Omental fat pad (tissue), 4 donors: ENCODE data around the gene FKRP. TPM values are rescaled to one million over a fixed set of nuclear protein-coding genes. Genes with fewer than 3 reads are reported as not detected.
A peak's percentile ranks its signal among the peaks of the same experiment; 100 is the strongest.

Experiments
- ATAC-seq: fragments of 150-250 bp; one replicate; pipeline ENCODE4 v1.9.1; 2016; ENCODE audit warnings: mild to moderate bottlenecking, moderate library complexity; ENCODE audit not compliant: low FRiP score
- DNase-seq: peaks from one replicate; pipeline ENCODE4 v3.0.0-alpha.2; 2019; ENCODE audit warnings: low spot score
- CTCF ChIP-seq, 3 donors: fragments of 450-650 bp; IDR thresholded peaks; one replicate each; pipeline ENCODE4 v1.5.1; 2016 to 2017; ENCODE audit warnings: antibody characterized with exemption in 3 of 3, mild to moderate bottlenecking in 3 of 3, moderate library complexity in 2 of 3
- total RNA-seq, 4 donors: library from RNA; depleted of rRNA; stranded (reverse); fragments of >200 nt; gene quantifications; one replicate each; pipeline ENCODE4 v1.1.0, GENCODE V29; 2016

The FKRP gene
- total RNA-seq, 4 donors from 2014 or later: 9.2 to 20.5 (median 13.9) TPM

GRCh38 chr19:46783670-46784069 lies 37.8 kb downstream of the FKRP start:
- DNase-seq (no peak), ATAC-seq (no peak)
- TF ChIP-seq CTCF (IDR thresholded peaks at IDR 0.05): no peak

GRCh38 chr19:46784262-46785053 lies 38.6 kb downstream of the FKRP start:
- TF ChIP-seq CTCF (IDR thresholded peaks at IDR 0.05): no peak
- ATAC-seq: peak; percentile 42
- peak; percentile 63 for DNase-seq

- ATAC-seq (no peak), DNase-seq (no peak)
- no peak for TF ChIP-seq CTCF (IDR thresholded peaks at IDR 0.05)
Observed at GRCh38 chr19:46785054-46785979, 39.5 kb downstream of the FKRP start.

- no peak for DNase-seq
- no peak for ATAC-seq
- TF ChIP-seq CTCF (IDR thresholded peaks at IDR 0.05): no peak
Observed at GRCh38 chr19:46785980-46786235, 40.1 kb downstream of the FKRP start.

GRCh38 chr19:46786236-46787039 lies 40.6 kb downstream of the FKRP start:
- DNase-seq: peak; percentile 69
- TF ChIP-seq CTCF (IDR thresholded peaks at IDR 0.05): no peak
- peak; percentile 72 for ATAC-seq

- no peak for TF ChIP-seq CTCF (IDR thresholded peaks at IDR 0.05)
- ATAC-seq (no peak), DNase-seq (no peak)
Observed at GRCh38 chr19:46787040-46787330, 41.1 kb downstream of the FKRP start.
